ENCODE measurements around the gene ZMYM5. TPM values are rescaled to one million over a fixed set of nuclear protein-coding genes. Genes with fewer than 3 reads are reported as not detected.

ZMYM5 gene
- total and polyA plus RNA-seq, 2 of the 13 experiments (the other 11 are each of a cell fraction or from before 2014, with no cell fraction given) = 7.8 to 9.4 TPM

- TF ChIP-seq ZHX1 (CRISPR knock-in tag; IDR thresholded peaks at IDR 0.05; ENCODE audit: low read depth) = no peak
- TF ChIP-seq ETV6 (CRISPR knock-in tag; conservative IDR thresholded peaks at IDR 0.05) = 0 out of 2 replicates have a peak, but pooled peaks have one; percentile 27
- TF ChIP-seq SMARCC2 (IDR thresholded peaks at IDR 0.05) = no peak
- no peak for TF ChIP-seq FOXM1 (CRISPR knock-in tag; IDR thresholded peaks at IDR 0.05)
- no peak for TF ChIP-seq REST (IDR thresholded peaks at IDR 0.05; ENCODE audit: borderline replicate concordance in 1 of 2, low read depth in 1 of 2, low read length in 2 of 2)
- no peak for TF ChIP-seq ZFP1 (CRISPR knock-in tag; IDR thresholded peaks at IDR 0.05)
- no peak for TF ChIP-seq DNMT3B (CRISPR knock-in tag; conservative IDR thresholded peaks at IDR 0.05)
- peak; percentile 19 for TF ChIP-seq RARA (CRISPR knock-in tag; IDR thresholded peaks at IDR 0.05)
- TF ChIP-seq ZNF382 (CRISPR knock-in tag; IDR thresholded peaks at IDR 0.05; ENCODE audit: borderline replicate concordance) = no peak
- TF ChIP-seq PATZ1 (CRISPR knock-in tag; IDR thresholded peaks at IDR 0.05) = peak; percentile 54
- TF ChIP-seq EZH2 (conservative IDR thresholded peaks at IDR 0.05; ENCODE audit: low read depth, low read length) = no peak
- no peak for TF ChIP-seq STAT5B (CRISPR knock-in tag; IDR thresholded peaks at IDR 0.05)
- 0 out of 2 replicates have a peak, but pooled peaks have one; percentile 55 for TF ChIP-seq ZSCAN29 (CRISPR knock-in tag; conservative IDR thresholded peaks at IDR 0.05)
- TF ChIP-seq HBP1 (CRISPR knock-in tag; IDR thresholded peaks at IDR 0.05; ENCODE audit: low read depth) = no peak
- no peak for TF ChIP-seq ZNF326 (CRISPR knock-in tag; IDR thresholded peaks at IDR 0.05; ENCODE audit: borderline replicate concordance)
- peak; percentile 69 for TF ChIP-seq SALL2 (CRISPR knock-in tag; IDR thresholded peaks at IDR 0.05)
- no peak for TF ChIP-seq RFX1 (IDR thresholded peaks at IDR 0.05)
- 0 out of 2 replicates have a peak, but pooled peaks have one; percentile 47 for TF ChIP-seq ZNF589 (CRISPR knock-in tag; conservative IDR thresholded peaks at IDR 0.05)
- TF ChIP-seq ASH2L (IDR thresholded peaks at IDR 0.05; ENCODE audit: insufficient read length, low read depth, low read length) = peak; percentile 73
- peak; percentile 50; the same call in 1 of the 2 replicates for TF ChIP-seq CBX5 (CRISPR knock-in tag; IDR thresholded peaks at IDR 0.05; ENCODE audit: borderline replicate concordance)
Measured at GRCh38 chr13:19863323-19864023, at the start of gene ZMYM5 (continued).

Data from HepG2 (cell line).